Measurements from ENCODE around the gene VWF.
"Not testable (repeated sequence)": the region's sequence is repeated elsewhere in the genome, so short reads cannot be mapped to it uniquely, and the experiment has no call there.

DNA sequence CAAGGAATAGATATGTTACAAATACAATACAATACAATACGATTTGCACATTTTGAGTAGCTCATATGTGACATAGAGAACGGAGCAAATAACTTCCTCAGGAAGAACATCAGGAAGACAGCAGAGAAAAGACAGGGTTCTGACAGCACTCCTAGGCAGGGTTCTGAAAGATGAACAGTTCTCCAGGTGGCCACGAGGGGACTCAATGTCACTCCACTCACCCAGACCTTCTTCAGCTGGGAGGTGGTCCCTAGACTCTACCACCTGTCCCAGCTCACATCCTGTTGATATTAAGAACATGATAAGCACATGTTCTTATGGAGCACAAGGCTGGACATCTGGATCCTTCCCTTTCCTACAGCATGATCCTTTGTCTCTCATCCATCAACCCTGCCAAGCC, 109.2 kb downstream of the VWF start:
- TF ChIP-seq POLR2A (IDR thresholded peaks at IDR 0.05) = not testable (repeated sequence)
- TF ChIP-seq, protein P1, sequence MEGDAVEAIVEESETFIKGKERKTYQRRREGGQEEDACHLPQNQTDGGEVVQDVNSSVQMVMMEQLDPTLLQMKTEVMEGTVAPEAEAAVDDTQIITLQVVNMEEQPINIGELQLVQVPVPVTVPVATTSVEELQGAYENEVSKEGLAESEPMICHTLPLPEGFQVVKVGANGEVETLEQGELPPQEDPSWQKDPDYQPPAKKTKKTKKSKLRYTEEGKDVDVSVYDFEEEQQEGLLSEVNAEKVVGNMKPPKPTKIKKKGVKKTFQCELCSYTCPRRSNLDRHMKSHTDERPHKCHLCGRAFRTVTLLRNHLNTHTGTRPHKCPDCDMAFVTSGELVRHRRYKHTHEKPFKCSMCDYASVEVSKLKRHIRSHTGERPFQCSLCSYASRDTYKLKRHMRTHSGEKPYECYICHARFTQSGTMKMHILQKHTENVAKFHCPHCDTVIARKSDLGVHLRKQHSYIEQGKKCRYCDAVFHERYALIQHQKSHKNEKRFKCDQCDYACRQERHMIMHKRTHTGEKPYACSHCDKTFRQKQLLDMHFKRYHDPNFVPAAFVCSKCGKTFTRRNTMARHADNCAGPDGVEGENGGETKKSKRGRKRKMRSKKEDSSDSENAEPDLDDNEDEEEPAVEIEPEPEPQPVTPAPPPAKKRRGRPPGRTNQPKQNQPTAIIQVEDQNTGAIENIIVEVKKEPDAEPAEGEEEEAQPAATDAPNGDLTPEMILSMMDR (IDR thresholded peaks at IDR 0.05) = not testable (repeated sequence)

All from heart left ventricle (tissue), 13 donors.